RPMI8226 (cell line): Measurements from ENCODE around the gene CLDN9.

Source experiments
- DNase-seq: peaks from one replicate; pipeline ENCODE4 v3.0.0-alpha.2; 2015

CLDN9 gene

GRCh38 chr16:3058139-3059030 lies 45.7 kb downstream of the CLDN9 start:
- DNase-seq, result peak; percentile 66

DNA sequence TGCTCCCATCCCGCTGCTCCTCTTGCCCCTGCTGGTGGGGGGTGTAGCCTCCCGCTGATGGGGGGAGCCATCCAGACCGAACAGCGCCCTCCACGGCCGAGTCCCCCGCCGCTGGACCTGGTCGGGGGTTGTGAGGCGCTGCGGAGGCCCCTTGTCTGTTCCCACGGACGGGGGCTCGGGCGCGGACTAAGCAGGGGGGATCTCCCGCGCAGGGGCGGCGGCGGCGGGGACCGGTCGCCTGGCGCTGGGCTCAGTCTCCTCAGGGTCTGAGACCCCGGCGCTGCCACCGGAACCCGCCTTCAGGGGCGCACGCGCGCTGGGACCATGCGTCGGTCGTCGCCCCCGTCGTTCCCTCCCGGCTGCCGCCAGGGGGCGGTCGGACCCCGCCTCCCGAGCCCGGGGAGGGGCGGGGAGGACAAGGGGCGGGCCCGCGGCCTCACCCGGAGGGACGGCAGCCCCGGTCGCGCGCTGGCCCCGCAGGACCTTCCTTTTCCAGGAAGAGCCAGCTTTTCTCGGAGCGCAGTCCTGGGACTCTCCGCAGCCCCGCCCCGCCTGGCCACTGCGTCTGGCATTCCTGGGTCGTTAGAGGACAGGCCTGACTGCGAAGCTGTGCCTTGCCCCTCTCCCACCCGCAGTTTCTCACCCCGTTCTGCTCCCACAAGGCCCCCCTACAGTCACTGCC lies 46.5 kb downstream of the CLDN9 start:
- peak; percentile 92 for DNase-seq

DNA sequence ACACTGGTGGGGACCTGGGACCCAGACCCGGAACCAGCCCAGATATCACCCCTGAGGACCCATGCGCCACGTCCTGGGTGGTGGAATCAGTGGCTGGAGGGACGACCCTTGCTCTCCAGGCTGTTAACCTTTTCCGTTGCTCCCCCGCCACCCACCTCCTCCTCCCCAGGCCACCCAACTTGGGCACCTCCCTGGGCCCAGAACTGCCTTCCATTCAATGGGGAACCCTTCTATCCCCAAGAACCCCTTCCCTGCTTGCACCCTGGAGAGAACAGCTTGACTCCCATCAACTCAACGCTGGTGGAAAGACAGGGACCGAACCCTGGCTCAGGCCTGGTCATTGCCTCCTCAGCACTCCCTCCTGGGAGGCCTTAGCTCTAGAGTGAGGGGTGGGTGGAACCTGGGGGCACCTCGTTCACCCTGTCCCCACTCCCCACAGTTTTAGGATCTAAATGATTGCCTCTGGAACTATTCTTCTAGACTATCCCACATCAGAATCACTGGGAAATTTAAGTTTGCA lies 47.1 kb downstream of the CLDN9 start:
- no peak for DNase-seq

- no peak for DNase-seq
Observed at GRCh38 chr16:3060339-3061127, 47.8 kb downstream of the CLDN9 start.

DNA sequence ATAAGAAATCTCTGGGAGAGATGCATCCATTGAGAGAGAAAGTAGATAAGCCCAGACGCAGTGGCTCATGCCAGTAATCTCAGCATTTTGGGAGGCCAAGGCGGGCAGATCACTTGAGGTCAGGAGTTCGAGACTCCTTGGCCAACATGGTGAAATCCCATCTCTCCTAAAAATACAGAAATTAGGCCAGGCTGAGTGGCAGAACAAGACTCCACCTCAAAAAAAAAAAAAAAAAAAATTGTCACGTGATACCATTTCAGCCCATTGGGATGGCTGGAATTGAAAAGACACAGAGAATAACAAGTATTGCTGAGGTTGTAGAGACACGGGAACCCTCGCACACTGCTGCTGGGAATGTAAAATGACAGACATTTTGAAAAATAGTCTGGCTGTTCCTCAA lies 49.8 kb downstream of the CLDN9 start:
- no peak for DNase-seq

DNA sequence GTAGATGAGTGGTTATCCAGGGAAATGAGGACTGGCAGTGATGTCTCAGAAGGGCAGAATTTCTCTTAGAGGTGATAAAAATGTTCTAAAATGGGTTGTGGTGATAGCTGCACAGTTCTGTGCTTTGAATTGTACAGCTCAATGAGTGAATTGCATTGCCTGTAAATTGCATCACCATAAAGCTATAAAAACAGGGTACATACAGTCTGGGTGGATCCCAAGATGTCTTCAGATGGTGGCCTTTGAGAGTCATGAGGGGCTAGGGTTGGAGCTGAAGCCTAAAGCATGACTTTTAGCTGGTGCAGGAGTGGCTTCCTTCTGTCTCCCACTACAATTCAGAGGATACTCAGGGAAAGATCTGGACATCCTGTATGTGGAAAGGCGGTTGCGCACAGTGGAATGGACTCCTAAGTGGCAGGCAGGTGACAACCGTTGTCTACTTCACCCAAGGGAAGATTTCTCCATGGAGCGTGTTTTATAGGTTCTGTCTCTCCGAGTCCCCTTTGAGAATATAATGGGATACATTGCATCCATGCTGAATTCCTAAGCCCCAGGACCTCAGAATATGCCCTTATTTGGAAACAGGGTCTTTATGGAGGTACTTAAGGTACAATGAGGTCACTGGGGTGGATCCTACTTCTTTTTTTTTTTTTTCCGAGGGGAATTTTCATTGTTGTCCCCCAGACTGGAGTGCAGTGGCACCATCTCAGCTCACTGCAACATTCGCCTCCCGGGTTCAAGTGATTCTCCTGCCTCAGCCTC lies 51.1 kb downstream of the CLDN9 start:
- no peak for DNase-seq
